HL-60/S4 treated with phorbol 12-myristate 13-acetate at 8.2 ng/mL for 4 days and 3 days (cell line): ENCODE results near the gene C12orf43.

Source experiments
- in situ Hi-C: fragments of 300-500 bp; cut with MboI; formaldehyde crosslinking; loops from 2 replicates; pipeline ENCODE4 v1.15.0; 2022; ENCODE audit warnings: low sequenced_read_pairs

C12orf43 gene

GRCh38 chr12:121000530-121000929 lies 15.8 kb downstream of the C12orf43 start:
- in situ Hi-C loops: no loop called here

- in situ Hi-C loops: no loop called here
Observed at GRCh38 chr12:120999191-121000120, 16.8 kb downstream of the C12orf43 start.

GRCh38 chr12:120998435-120998834 lies 17.9 kb downstream of the C12orf43 start:
- in situ Hi-C loops: no loop called here

- in situ Hi-C loops: no loop called here
Observed at GRCh38 chr12:120997448-120997847, 18.8 kb downstream of the C12orf43 start.

GRCh38 chr12:120996133-120996746 lies 20.0 kb downstream of the C12orf43 start:
- in situ Hi-C loops: no loop called here

GRCh38 chr12:120994589-120995337 lies 21.5 kb downstream of the C12orf43 start:
- in situ Hi-C loops: no loop called here

- in situ Hi-C loops: no loop called here
Observed at GRCh38 chr12:120994059-120994458, 22.2 kb downstream of the C12orf43 start.

- in situ Hi-C loops: no loop called here
Observed at GRCh38 chr12:120993496-120993895, 22.8 kb downstream of the C12orf43 start.

- in situ Hi-C loops: no loop called here
Observed at GRCh38 chr12:120992989-120993388, 23.3 kb downstream of the C12orf43 start.

GRCh38 chr12:120991965-120992364 lies 24.3 kb downstream of the C12orf43 start:
- in situ Hi-C loops: no loop called here

- in situ Hi-C loops: no loop called here
Observed at GRCh38 chr12:120990487-120991055, 25.7 kb downstream of the C12orf43 start.

GRCh38 chr12:120989687-120990086 lies 26.6 kb downstream of the C12orf43 start:
- in situ Hi-C loops: no loop called here

GRCh38 chr12:120988658-120989057 lies 27.6 kb downstream of the C12orf43 start:
- in situ Hi-C loops: no loop called here

GRCh38 chr12:120988234-120988633 lies 28.1 kb downstream of the C12orf43 start:
- in situ Hi-C loops: no loop called here

- in situ Hi-C loops: no loop called here
Observed at GRCh38 chr12:120984351-120984898, 31.9 kb downstream of the C12orf43 start.

GRCh38 chr12:120983759-120984158 lies 32.5 kb downstream of the C12orf43 start:
- in situ Hi-C loops: no loop called here

- in situ Hi-C loops: no loop called here
Observed at GRCh38 chr12:120982659-120983058, 33.6 kb downstream of the C12orf43 start.

- in situ Hi-C loops: no loop called here
Observed at GRCh38 chr12:120981407-120981941, 34.8 kb downstream of the C12orf43 start.

GRCh38 chr12:120980800-120981368 lies 35.4 kb downstream of the C12orf43 start:
- in situ Hi-C loops: no loop called here
